Colonic mucosa (tissue), 4 donors: Measurements from ENCODE around the gene HOXA4. TPM values are rescaled to one million over a fixed set of nuclear protein-coding genes. Genes with fewer than 3 reads are reported as not detected.

Experiments used
- DNase-seq: peaks from one replicate; pipeline ENCODE4 v3.0.0-alpha.2; 2020
- H3K27ac ChIP-seq: fragments of 200-600 bp; one replicate; pipeline ENCODE4 v1.8.0; 2021
- H3K27me3 ChIP-seq: fragments of 200-600 bp; one replicate; pipeline ENCODE4 v1.8.0; 2021
- H3K36me3 ChIP-seq: fragments of 200-600 bp; one replicate; pipeline ENCODE4 v1.8.0; 2021
- H3K4me1 ChIP-seq: fragments of 200-600 bp; one replicate; pipeline ENCODE4 v1.8.0; 2021; ENCODE audit warnings: mild to moderate bottlenecking
- H3K4me3 ChIP-seq: fragments of 200-600 bp; one replicate; pipeline ENCODE4 v1.8.0; 2021
- H3K9ac ChIP-seq, 2 donors: one replicate each; pipeline ENCODE4 v1.7.0; 2013; ENCODE audit warnings: control low read depth in 2 of 2, low read depth in 2 of 2, low read length in 2 of 2
- H3K9me3 ChIP-seq: fragments of 200-600 bp; one replicate; pipeline ENCODE4 v1.8.0; 2021
- CTCF ChIP-seq: fragments of 200-600 bp; IDR thresholded peaks from one replicate; pipeline ENCODE4 v1.8.0; 2022; ENCODE audit warnings: antibody characterized with exemption, mild to moderate bottlenecking
- intact Hi-C: fragments of 100-400 bp; cut with DNase I; formaldehyde crosslinking; loops from one replicate; pipeline ENCODE4 v1.14.1; 2022
- total RNA-seq, 2 donors: library from RNA; stranded (reverse); fragmentation: NEBNext Ultra II Directional in 1 of 2; extraction: Animal tissue kit (Norgen Biotek cat#: 25700) in 1 of 2; gene quantifications; one replicate each; pipeline ENCODE4 v1.2.1, GENCODE V29; 2021
- donor health status: healthy.
- donor health status: DM: no; HTN: no; CAD: no.
- donor health status: DM: no; HTN: no; CAD: no.

Gene HOXA4
- total RNA-seq, 2 donors from 2014 or later: 3.3 to 4.5 TPM

GRCh38 chr7:27166531-27167505, 36.3 kb upstream of the HOXA4 start:
- H3K27me3 ChIP-seq: peaks cover 7% of the 10 kb centered on the region
- no peaks in the 10 kb centered on the region for H3K9me3 ChIP-seq
- intact Hi-C loops: loop anchor here (5.0 kb wide), 1 partner anchor 1310 kb away; no protein-coding TSS in a partner anchor
- peak overlapping the region; percentile 94 for H3K27ac ChIP-seq
- no peaks in the 10 kb centered on the region for H3K4me1 ChIP-seq
- peak overlapping the region; percentile 64 for H3K4me3 ChIP-seq
- DNase-seq: no peak
- H3K9ac ChIP-seq: peak overlapping the region; percentile 91 to 98
- H3K36me3 ChIP-seq: no peaks in the 10 kb centered on the region
- TF ChIP-seq CTCF: no peak

GRCh38 chr7:27165996-27166530, 35.5 kb upstream of the HOXA4 start:
- H3K27ac ChIP-seq: peak overlapping the region; percentile 94
- no peaks in the 10 kb centered on the region for H3K9me3 ChIP-seq
- DNase-seq: peak; percentile 78
- TF ChIP-seq CTCF: no peak
- no peaks in the 10 kb centered on the region for H3K36me3 ChIP-seq
- H3K4me1 ChIP-seq: no peaks in the 10 kb centered on the region
- H3K9ac ChIP-seq: peak overlapping the region; percentile 91 to 98
- H3K4me3 ChIP-seq: peak overlapping the region; percentile 64
- H3K27me3 ChIP-seq: peaks cover 7% of the 10 kb centered on the region
- intact Hi-C loops: loop anchor here (5.0 kb wide), 1 partner anchor 1309 kb away; no protein-coding TSS in a partner anchor

GRCh38 chr7:27165089-27165995, 34.8 kb upstream of the HOXA4 start, which contains the start of gene HOXA9:
HOXA9 (minus strand) TSS chr7:27165537; CDS start chr7:27165457, 80 bp downstream.
- H3K27me3 ChIP-seq: peaks cover 7% of the 10 kb centered on the region
- no peak for TF ChIP-seq CTCF
- H3K27ac ChIP-seq: peak within 1 kb of the TSS; percentile 94
- no peaks in the 10 kb centered on the region for H3K4me1 ChIP-seq
- peak within 1 kb of the TSS; percentile 91 to 98 for H3K9ac ChIP-seq
- H3K4me3 ChIP-seq: peak within 1 kb of the TSS; percentile 64
- H3K9me3 ChIP-seq: no peaks in the 10 kb centered on the region
- intact Hi-C loops: loop anchor here (5.0 kb wide), 1 partner anchor 1308 kb away; no protein-coding TSS in a partner anchor
- no peaks in the 10 kb centered on the region for H3K36me3 ChIP-seq
- DNase-seq: peak; percentile 90

- DNase-seq: no peak
- no peak for TF ChIP-seq CTCF
- Histone ChIP-seq H3K36me3 (no peaks in the 10 kb centered on the region), H3K4me3 (peak overlapping the region; percentile 64), H3K27me3 (peaks cover 7% of the 10 kb centered on the region), H3K4me1 (peaks cover 5% of the 10 kb centered on the region), H3K9ac (peak overlapping the region; percentile 80 to 98), H3K9me3 (no peaks in the 10 kb centered on the region), H3K27ac (peak overlapping the region; percentile 94)
- intact Hi-C loops: loop anchor here (5.0 kb wide), 2 partner anchors 792 to 1307 kb away; no protein-coding TSS in a partner anchor
Observed at GRCh38 chr7:27164367-27165088, 34.0 kb upstream of the HOXA4 start.
